ENCODE measurements around the gene C16orf46. TPM values are rescaled to one million over a fixed set of nuclear protein-coding genes. Genes with fewer than 3 reads are reported as not detected.

C16orf46 gene
- total RNA-seq, 4 donors from 2014 or later: 0.78 to 3.3 TPM; not detected in 2

- WGBS, 2 donors: 83 to 87% methylated on average over 11 of the region's 11 CpGs
- no peak for DNase-seq (ENCODE audit: low spot score in 2 of 2)
Observed at GRCh38 chr16:81053761-81054160, 23.3 kb downstream of the C16orf46 start.

GRCh38 chr16:81042821-81043220 is 34.2 kb downstream of the C16orf46 start:
- H3K36me3 ChIP-seq: peaks cover 0 to 57% (median 0%) of the 10 kb centered on the region in 3 donors
- TF ChIP-seq CTCF (IDR thresholded peaks at IDR 0.05) (no peak), POLR2A (IDR thresholded peaks at IDR 0.05) (no peak), EP300 (IDR thresholded peaks at IDR 0.05) (no peak)
- no peak for DNase-seq (ENCODE audit: low spot score in 2 of 2)
- no peak overlapping the region for H3K4me3 ChIP-seq
- WGBS, 2 donors: 94 to 100% methylated on average over 2 of the region's 2 CpGs
- H3K27me3 ChIP-seq: no peaks in the 10 kb centered on the region
- H3K4me1 ChIP-seq: peaks cover 0 to 8% (median 2%) of the 10 kb centered on the region in 4 donors
- H3K9me3 ChIP-seq: no peaks in the 10 kb centered on the region
- no peak overlapping the region for H3K27ac ChIP-seq

More at GRCh38 chr16:81053761-81054160, 23.3 kb downstream of the C16orf46 start:
- Histone ChIP-seq H3K27me3 (no peaks in the 10 kb centered on the region), H3K4me3 (no peak overlapping the region), H3K9me3 (peaks cover 0 to 13% (median 0%) of the 10 kb centered on the region in 4 donors), H3K4me1 (no peaks in the 10 kb centered on the region), H3K27ac (no peak overlapping the region), H3K36me3 (no peaks in the 10 kb centered on the region)
- TF ChIP-seq CTCF (IDR thresholded peaks at IDR 0.05) (no peak), POLR2A (IDR thresholded peaks at IDR 0.05) (no peak), EP300 (IDR thresholded peaks at IDR 0.05) (no peak)

- H3K4me1 ChIP-seq: peaks cover 0 to 19% (median 13%) of the 10 kb centered on the region in 4 donors
- no peaks in the 10 kb centered on the region for H3K9me3 ChIP-seq
- H3K27me3 ChIP-seq: no peaks in the 10 kb centered on the region
- TF ChIP-seq CTCF (IDR thresholded peaks at IDR 0.05): no peak
- no peak for TF ChIP-seq EP300 (IDR thresholded peaks at IDR 0.05)
- no peak for TF ChIP-seq POLR2A (IDR thresholded peaks at IDR 0.05)
- H3K36me3 ChIP-seq: peaks cover 0 to 57% (median 0%) of the 10 kb centered on the region in 3 donors
- no peak overlapping the region for H3K4me3 ChIP-seq
- H3K27ac ChIP-seq: no peak overlapping the region
- no peak for DNase-seq (ENCODE audit: low spot score in 2 of 2)
- WGBS, 2 donors: 66 to 70% methylated on average over 4 of the region's 4 CpGs
Observed at GRCh38 chr16:81041696-81042095, 35.3 kb downstream of the C16orf46 start.

GRCh38 chr16:81040842-81041241 is 36.2 kb downstream of the C16orf46 start:
- H3K27me3 ChIP-seq: no peaks in the 10 kb centered on the region
- H3K9me3 ChIP-seq: no peaks in the 10 kb centered on the region
- TF ChIP-seq POLR2A (IDR thresholded peaks at IDR 0.05) (no peak), EP300 (IDR thresholded peaks at IDR 0.05) (no peak), CTCF (IDR thresholded peaks at IDR 0.05) (no peak)
- no peak for DNase-seq (ENCODE audit: low spot score in 2 of 2)
- no peak overlapping the region for H3K4me3 ChIP-seq
- H3K36me3 ChIP-seq: peaks cover 0 to 53% (median 0%) of the 10 kb centered on the region in 3 donors
- WGBS, 2 donors: 70 to 75% methylated on average over 5 of the region's 5 CpGs
- peaks cover 0 to 22% (median 15%) of the 10 kb centered on the region in 4 donors for H3K4me1 ChIP-seq
- H3K27ac ChIP-seq: no peak overlapping the region

GRCh38 chr16:81040131-81040530 is 36.9 kb downstream of the C16orf46 start:
- Histone ChIP-seq H3K27ac (no peak overlapping the region), H3K36me3 (peaks cover 0 to 46% (median 0%) of the 10 kb centered on the region in 3 donors), H3K9me3 (no peaks in the 10 kb centered on the region), H3K4me1 (peaks cover 0 to 26% (median 15%) of the 10 kb centered on the region in 4 donors), H3K27me3 (no peaks in the 10 kb centered on the region), H3K4me3 (no peak overlapping the region)
- DNase-seq (ENCODE audit: low spot score in 2 of 2): no peak
- TF ChIP-seq POLR2A (IDR thresholded peaks at IDR 0.05) (no peak), CTCF (IDR thresholded peaks at IDR 0.05) (no peak), EP300 (IDR thresholded peaks at IDR 0.05) (no peak)
- 93 to 97% methylated on average over 2 of the region's 2 CpGs for WGBS, 2 donors

Data from tibial nerve (tissue), 4 donors.